ENCODE results near the gene FARSB.
A peak's percentile ranks its signal among the peaks of the same experiment; 100 is the strongest.

FARSB gene

GRCh38 chr2:222663479-222663878, 7.6 kb upstream of the FARSB start:
- no peak for TF ChIP-seq CTCF (IDR thresholded peaks at IDR 0.05; ENCODE audit: insufficient read depth, low read depth, low read length, missing control alignments)
- no peak for DNase-seq (ENCODE audit: low read depth)
- no peak overlapping the region for H3K4me3 ChIP-seq (ENCODE audit: low read depth, low read length)

GRCh38 chr2:222656526-222657446, 894 bp upstream of the FARSB start:
- peak overlapping the region; percentile 69 for H3K4me3 ChIP-seq (ENCODE audit: low read depth, low read length)
- DNase-seq (ENCODE audit: low read depth), result peak; percentile 30
- no peak for TF ChIP-seq CTCF (IDR thresholded peaks at IDR 0.05; ENCODE audit: insufficient read depth, low read depth, low read length, missing control alignments)

- no peak overlapping the region for H3K4me3 ChIP-seq (ENCODE audit: low read depth, low read length)
These were observed 2.6 kb downstream of the FARSB start for GRCh38 chr2:222653280-222653679.

GRCh38 chr2:222652491-222653255, 3.2 kb downstream of the FARSB start:
- DNase-seq (ENCODE audit: low read depth), result no peak
- no peak for TF ChIP-seq CTCF (IDR thresholded peaks at IDR 0.05; ENCODE audit: insufficient read depth, low read depth, low read length, missing control alignments)
- no peak overlapping the region for H3K4me3 ChIP-seq (ENCODE audit: low read depth, low read length)

More at GRCh38 chr2:222653280-222653679, 2.6 kb downstream of the FARSB start:
- no peak for TF ChIP-seq CTCF (IDR thresholded peaks at IDR 0.05; ENCODE audit: insufficient read depth, low read depth, low read length, missing control alignments)
- peak; percentile 17 for DNase-seq (ENCODE audit: low read depth)

- no peak for TF ChIP-seq CTCF (IDR thresholded peaks at IDR 0.05; ENCODE audit: insufficient read depth, low read depth, low read length, missing control alignments)
- DNase-seq (ENCODE audit: low read depth), result no peak
- no peak overlapping the region for H3K4me3 ChIP-seq (ENCODE audit: low read depth, low read length)
These were observed 4.0 kb downstream of the FARSB start for GRCh38 chr2:222651718-222652418.

- TF ChIP-seq CTCF (IDR thresholded peaks at IDR 0.05; ENCODE audit: insufficient read depth, low read depth, low read length, missing control alignments), result no peak
- H3K4me3 ChIP-seq (ENCODE audit: low read depth, low read length), result no peak overlapping the region
- DNase-seq (ENCODE audit: low read depth), result no peak
These were observed 6.1 kb downstream of the FARSB start for GRCh38 chr2:222649801-222650200.

Data from GM12865 (cell line).